Prostate gland (tissue), 2 donors: ENCODE data around the gene TXNDC12.

Experiments used
- CTCF ChIP-seq, 4 experiments: fragments of 200-600 bp in 2 of 4; fragments of 450-650 bp in 2 of 4; sonication (generic) in 2 of 4; IDR thresholded peaks; 1 replicate in 3 of 4; 2 replicates in 1 of 4; pipeline ENCODE4 v1.5.1; 2016 to 2019; ENCODE audit warnings: antibody characterized with exemption in 4 of 4, mild to moderate bottlenecking in 2 of 4, moderate library complexity in 2 of 4
- POLR2A ChIP-seq: fragments of 450-650 bp; IDR thresholded peaks from one replicate; pipeline ENCODE4 v1.6.1; 2016; ENCODE audit warnings: antibody characterized with exemption, mild to moderate bottlenecking
- POLR2AphosphoS5 ChIP-seq: sonication (generic); formaldehyde crosslinking; IDR thresholded peaks from one replicate; pipeline ENCODE4 v1.6.1; 2017; ENCODE audit warnings: antibody characterized with exemption

GRCh38 chr1:51973587-51974474 lies 81.2 kb downstream of the TXNDC12 start:
- TF ChIP-seq CTCF (IDR thresholded peaks at IDR 0.05) (no peak), POLR2AphosphoS5 (no peak), POLR2A (no peak)
